Mesothelial cell of epicardium (in vitro differentiated cells): Measurements from ENCODE around the gene VOPP1. TPM values are rescaled to one million over a fixed set of nuclear protein-coding genes. Genes with fewer than 3 reads are reported as not detected.
"Not testable (repeated sequence)": the region's sequence is repeated elsewhere in the genome, so short reads cannot be mapped to it uniquely, and the experiment has no call there.

ENCODE experiments used
- DNase-seq, 2 experiments: peaks; one replicate each; pipeline ENCODE4 v3.0.0; 2021; ENCODE audit warnings: low spot score in 2 of 2; ENCODE audit not compliant: unreplicated experiment in 2 of 2
- H3K27ac Mint-ChIP-seq: 2 replicates; pipeline ENCODE4 v1.8.0; 2021; ENCODE audit warnings: mixed read lengths
- H3K27me3 Mint-ChIP-seq: 2 replicates; pipeline ENCODE4 v1.8.0; 2021; ENCODE audit warnings: low read depth, mixed read lengths
- H3K36me3 Mint-ChIP-seq: 2 replicates; pipeline ENCODE4 v1.8.0; 2021; ENCODE audit warnings: mixed read lengths
- H3K4me1 Mint-ChIP-seq: 2 replicates; pipeline ENCODE4 v1.8.0; 2021; ENCODE audit warnings: mixed read lengths
- H3K4me3 Mint-ChIP-seq: 2 replicates; pipeline ENCODE4 v1.8.0; 2021; ENCODE audit warnings: mild to moderate bottlenecking, moderate library complexity, mixed read lengths
- H3K9me3 Mint-ChIP-seq: 2 replicates; pipeline ENCODE4 v1.8.0; 2021; ENCODE audit warnings: mixed read lengths
- CTCF ChIP-seq: fragments of 200-600 bp; sonication (generic); IDR thresholded peaks from one replicate; pipeline ENCODE4 v1.5.0; 2021; ENCODE audit warnings: antibody characterized with exemption; ENCODE audit not compliant: unreplicated experiment
- total RNA-seq: library from RNA; stranded (reverse); gene quantifications from 3 replicates; pipeline ENCODE4 v1.2.1, GENCODE V29; 2021

Gene VOPP1
- total RNA-seq: 42.4 to 43.1 TPM (median 42.8 TPM) in 3 replicates

DNA sequence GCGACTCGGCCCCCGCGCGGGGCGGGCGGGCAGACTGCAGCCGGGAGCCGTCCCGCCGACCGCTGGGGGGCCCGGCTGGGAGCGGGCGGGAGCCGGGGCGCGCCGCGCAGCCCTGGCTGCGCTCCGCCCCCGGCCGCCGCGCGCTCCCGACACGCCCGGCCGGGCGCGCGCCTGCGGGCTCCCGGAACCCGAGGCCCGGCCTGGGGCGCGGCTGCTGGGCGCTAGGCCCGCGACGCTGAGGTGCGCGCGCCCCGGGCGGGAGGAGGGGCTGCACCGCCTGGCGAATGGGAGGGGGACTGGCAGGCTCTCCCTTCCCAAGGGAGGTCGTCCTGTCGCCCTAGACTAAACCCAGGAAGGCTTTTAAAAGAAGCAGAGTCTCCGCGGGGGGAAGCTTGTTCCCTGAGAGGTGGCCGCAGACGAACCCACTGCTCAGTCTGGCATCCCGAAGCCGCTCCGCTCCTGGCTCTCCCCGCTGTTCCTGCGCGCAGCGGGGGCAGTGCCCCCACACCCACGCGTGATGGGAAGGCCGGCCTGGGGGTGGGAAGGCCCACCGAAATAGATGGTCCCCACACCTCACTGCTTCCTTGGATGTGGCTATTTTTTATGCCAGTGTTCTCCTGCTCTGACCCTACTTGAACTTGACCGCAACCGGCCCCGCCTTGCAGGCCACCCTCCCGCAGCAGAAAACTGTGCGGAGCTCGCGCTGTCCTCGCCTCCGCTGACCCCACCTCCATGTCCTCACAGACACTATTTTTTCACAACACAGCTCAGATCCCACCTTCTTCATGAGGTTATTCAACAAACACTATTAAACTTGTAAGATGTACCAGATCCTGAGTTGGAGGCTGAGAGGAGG is at the start of gene VOPP1:
Gene VOPP1, minus strand, starts transcription at position 125 of the 856 bp plus-strand sequence. CDS start 178 bp downstream, outside the sequence.
- DNase-seq: peak; percentile 47 to 73
- no peak for TF ChIP-seq CTCF
- Mint-ChIP-seq H3K4me1 (peaks cover 44% of the 10 kb centered on the region), H3K27ac (peak within 1 kb of the TSS; percentile 92), H3K36me3 (no peaks in the 10 kb centered on the region), H3K9me3 (no peaks in the 10 kb centered on the region), H3K4me3 (peak within 1 kb of the TSS; percentile 91), H3K27me3 (no peaks in the 10 kb centered on the region)

DNA sequence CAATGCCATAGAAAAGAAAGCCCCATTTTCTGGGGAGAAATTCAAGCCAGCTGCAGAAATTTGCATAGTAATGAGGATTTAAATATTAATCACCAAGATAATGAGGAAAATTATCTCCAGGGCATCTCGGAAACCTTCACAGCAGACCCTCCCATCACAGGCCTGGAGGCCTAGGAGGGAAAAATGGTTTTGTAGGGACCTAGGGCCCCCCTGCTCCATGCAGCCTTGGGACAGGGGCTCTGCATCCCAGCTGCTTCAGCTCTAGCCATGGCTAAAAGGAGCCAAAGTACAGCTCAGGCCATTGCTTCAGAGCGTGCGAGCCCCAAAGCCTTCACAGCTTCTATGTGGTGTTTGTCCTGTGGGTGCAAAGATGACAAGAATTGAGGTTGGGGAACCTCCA is 46.6 kb upstream of the VOPP1 start:
- Mint-ChIP-seq H3K4me1 (no peaks in the 10 kb centered on the region), H3K36me3 (no peaks in the 10 kb centered on the region), H3K27me3 (no peaks in the 10 kb centered on the region), H3K9me3 (peaks cover 54% of the 10 kb centered on the region), H3K4me3 (no peak overlapping the region), H3K27ac (no peak overlapping the region)
- TF ChIP-seq CTCF: no peak
- DNase-seq: no peak

DNA sequence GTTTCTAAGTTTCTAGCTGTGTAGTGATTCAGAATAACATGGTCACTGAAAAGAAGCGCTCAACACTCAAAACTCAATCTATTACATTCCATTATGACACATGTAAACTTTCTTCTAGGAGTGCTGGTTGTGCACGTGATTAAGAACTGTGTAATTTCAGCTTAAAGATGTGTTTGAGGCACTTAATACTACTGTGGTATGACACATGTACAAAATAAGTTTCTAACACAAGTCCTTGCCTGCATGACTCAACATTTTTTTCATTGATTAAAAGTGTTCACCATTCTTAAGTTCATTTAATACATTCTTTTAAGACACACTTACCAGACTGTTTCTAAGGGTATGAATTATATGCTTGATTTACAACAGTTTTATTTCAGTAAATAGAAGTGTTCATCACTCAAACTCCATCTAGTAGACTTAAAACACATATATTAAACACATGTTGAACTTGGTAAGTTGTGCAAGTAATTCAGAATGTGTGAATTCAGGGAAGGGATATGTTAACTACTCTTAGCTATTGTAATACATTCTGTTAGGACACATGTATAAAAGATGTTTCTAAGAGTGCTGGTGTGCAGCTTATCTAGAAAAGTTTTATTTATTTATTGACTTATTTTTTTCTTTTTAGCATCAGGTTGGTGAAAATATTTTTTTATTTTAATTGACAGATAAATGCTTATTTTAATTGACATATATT is 42.2 kb upstream of the VOPP1 start:
- not testable (repeated sequence) for H3K4me3 Mint-ChIP-seq, H3K27me3 Mint-ChIP-seq, H3K27ac Mint-ChIP-seq, DNase-seq, H3K36me3 Mint-ChIP-seq, H3K4me1 Mint-ChIP-seq
- H3K9me3 Mint-ChIP-seq: peaks cover 21% of the 10 kb centered on the region

- H3K4me3 Mint-ChIP-seq, DNase-seq, H3K27ac Mint-ChIP-seq, H3K4me1 Mint-ChIP-seq, H3K27me3 Mint-ChIP-seq, H3K9me3 Mint-ChIP-seq, H3K36me3 Mint-ChIP-seq: not testable (repeated sequence)
These were observed 37.4 kb upstream of the VOPP1 start for GRCh38 chr7:55609726-55610125.

- not testable (repeated sequence) for DNase-seq, H3K4me1 Mint-ChIP-seq, H3K4me3 Mint-ChIP-seq, H3K27ac Mint-ChIP-seq, H3K36me3 Mint-ChIP-seq, H3K9me3 Mint-ChIP-seq
- peaks cover 15% of the 10 kb centered on the region for H3K27me3 Mint-ChIP-seq
These were observed 33.4 kb upstream of the VOPP1 start for GRCh38 chr7:55605661-55606060.

DNA sequence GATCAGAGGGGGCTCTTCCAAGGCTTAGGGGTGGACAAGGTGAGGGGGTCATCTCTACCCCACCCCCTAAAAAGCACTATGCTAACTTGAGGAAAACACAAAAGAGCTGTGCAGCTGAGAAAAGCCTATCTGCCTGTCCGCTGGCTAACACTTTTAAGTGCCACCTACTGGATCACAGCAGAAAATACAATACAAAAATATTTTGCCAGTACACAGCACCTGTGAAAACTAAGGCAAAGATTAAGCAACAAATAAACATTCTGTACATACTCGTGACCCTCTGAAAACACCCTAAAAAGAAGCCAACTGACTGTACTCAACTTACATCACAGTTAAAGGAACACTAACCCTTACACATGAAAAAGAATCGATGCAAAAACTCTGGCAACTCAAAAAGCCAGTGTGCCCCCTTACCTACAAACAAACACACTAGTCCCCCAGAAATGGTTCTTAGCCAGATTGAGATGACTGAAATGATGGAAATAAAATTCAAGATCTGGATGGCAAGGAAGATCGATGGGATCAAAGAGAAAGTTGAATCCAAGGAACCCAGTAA is 25.7 kb upstream of the VOPP1 start:
- not testable (repeated sequence) for DNase-seq, H3K27ac Mint-ChIP-seq, H3K36me3 Mint-ChIP-seq, H3K9me3 Mint-ChIP-seq, H3K4me3 Mint-ChIP-seq, H3K4me1 Mint-ChIP-seq
- H3K27me3 Mint-ChIP-seq: peaks cover 31% of the 10 kb centered on the region

- H3K27me3 Mint-ChIP-seq: peaks cover 32% of the 10 kb centered on the region
- H3K36me3 Mint-ChIP-seq, DNase-seq, H3K4me1 Mint-ChIP-seq, H3K27ac Mint-ChIP-seq, H3K9me3 Mint-ChIP-seq, H3K4me3 Mint-ChIP-seq: not testable (repeated sequence)
These were observed 25.0 kb upstream of the VOPP1 start for GRCh38 chr7:55597214-55597739.

DNA sequence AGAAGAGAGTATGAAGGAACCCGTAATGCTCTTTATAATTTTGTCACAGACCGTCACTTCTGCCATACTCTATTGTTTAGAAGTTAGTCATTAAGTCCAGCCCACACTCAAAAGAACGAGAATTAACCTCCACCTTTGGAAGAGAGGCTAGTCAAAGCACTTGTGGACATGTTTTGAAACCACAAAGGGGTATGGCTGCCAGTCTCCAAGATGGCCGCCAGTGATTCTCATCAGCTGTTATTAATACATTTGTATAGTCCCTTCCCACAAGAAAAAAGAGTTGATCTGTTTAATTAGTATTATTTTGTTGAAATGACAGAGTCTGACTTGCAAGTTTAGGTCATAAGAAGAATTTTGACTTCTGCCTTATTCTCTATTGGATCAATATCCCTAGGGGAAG is 23.2 kb upstream of the VOPP1 start:
- Mint-ChIP-seq H3K27me3 (peaks cover 29% of the 10 kb centered on the region), H3K36me3 (no peaks in the 10 kb centered on the region), H3K9me3 (no peaks in the 10 kb centered on the region), H3K27ac (no peak overlapping the region), H3K4me1 (peaks cover 2% of the 10 kb centered on the region), H3K4me3 (no peak overlapping the region)
- no peak for TF ChIP-seq CTCF
- DNase-seq: no peak
